HG02588 (cell line): Measurements from ENCODE around the gene GPSM3.
"Not testable (repeated sequence)": the region's sequence is repeated elsewhere in the genome, so short reads cannot be mapped to it uniquely, and the experiment has no call there.

Experiments used
- ATAC-seq: cut with Tn5 transposase; IDR thresholded peaks from one replicate; pipeline ENCODE4 v1.9.1; 2021; ENCODE audit warnings: mild to moderate bottlenecking, moderate library complexity; ENCODE audit not compliant: unreplicated experiment

The GPSM3 gene

DNA sequence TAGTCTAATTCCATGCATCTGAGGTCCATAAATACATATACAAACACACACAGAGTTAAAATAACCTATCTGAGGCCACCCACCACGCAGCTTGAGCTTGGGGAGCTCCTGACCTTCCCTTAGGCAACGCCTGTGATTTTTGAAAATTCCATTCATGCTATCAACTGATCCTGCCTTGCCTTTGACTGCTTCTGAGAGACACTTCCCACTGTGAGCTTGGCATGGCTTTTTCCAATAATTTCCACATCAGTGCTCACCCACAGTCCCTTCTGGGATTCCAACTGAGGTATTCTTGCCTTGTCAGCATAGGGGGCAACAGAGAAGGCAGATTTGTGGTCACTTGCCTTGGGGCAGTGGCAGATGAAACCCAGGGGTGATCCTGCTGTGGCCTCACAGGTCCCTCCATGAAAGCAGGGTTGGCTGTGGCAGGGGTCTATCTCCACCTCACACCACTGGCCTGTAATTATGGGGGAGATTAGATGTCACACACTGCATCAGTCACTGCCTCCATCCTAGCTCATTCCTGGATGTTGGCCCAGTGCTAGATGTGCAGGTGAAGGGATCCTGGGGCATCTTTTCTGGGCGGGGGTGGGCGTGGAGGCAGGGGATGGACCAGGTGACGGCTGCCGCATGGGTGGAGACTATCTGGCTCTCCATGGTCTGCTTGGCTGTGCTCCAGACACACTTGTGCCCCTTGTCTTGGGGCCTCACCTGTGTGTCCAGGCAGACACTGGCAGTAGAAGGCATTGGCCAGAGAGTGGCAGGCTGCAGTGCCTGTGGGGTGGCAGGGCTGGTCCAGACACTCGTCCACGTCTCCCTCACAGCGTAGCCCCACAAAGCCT, 11.2 kb upstream of the GPSM3 start:
- ATAC-seq = no peak

DNA sequence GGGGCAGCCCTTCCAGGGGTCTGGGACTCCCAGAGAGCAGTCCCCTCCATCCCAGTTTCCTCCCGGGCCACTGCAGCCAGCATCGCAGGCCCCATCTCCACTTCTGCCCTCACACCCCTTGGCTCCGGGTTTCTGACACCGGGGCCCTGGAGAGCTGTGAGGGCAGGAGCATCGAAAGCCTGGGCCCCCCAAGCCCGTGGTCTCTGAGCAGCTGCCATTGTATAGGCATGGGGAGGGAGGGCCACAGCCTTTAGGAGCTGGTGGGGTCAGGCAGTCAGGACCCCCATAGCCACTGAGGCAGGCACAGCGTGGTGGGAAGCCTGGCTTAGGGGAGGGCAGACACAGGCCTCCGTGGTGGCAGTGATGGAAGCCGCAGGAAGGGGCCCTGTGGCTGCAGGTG, 9.7 kb upstream of the GPSM3 start:
- no peak for ATAC-seq

DNA sequence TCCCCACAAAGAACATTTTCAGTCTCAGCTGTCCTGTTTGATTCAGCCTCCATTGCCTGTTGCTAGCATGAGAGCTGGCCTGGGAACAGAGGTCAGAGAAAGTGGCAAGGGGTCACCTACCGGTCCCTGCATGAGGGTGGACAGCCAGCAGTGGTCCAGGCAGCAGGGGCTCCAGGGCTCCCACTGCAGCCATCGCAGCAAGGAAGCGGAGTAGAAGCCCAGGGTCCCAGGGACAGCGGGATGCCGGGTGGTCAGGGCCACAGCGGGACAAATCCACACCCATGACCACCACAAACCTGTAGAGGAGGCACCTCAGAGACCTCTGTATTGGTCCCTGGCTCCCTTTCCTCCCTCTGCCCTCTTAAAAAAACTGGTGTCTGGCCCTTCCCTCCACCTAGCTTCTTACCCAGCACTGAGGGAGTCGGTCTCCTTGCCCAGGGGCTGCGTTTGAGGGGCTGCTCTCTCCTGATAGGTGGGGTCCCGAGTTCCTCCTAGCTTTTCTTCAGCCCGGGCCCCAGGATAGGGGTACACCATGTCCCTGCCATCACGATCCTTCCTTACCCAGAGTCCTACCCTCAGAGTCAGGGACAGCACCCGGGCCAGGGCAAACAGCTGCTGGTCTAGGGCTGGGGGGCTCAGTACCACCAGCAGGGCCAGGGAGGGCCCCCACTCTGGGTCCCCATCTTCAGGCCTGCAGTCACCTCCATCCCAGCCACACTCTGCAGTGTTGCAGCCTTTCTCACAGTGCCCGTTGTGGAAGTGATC, 8.4 kb upstream of the GPSM3 start:
- no peak for ATAC-seq

DNA sequence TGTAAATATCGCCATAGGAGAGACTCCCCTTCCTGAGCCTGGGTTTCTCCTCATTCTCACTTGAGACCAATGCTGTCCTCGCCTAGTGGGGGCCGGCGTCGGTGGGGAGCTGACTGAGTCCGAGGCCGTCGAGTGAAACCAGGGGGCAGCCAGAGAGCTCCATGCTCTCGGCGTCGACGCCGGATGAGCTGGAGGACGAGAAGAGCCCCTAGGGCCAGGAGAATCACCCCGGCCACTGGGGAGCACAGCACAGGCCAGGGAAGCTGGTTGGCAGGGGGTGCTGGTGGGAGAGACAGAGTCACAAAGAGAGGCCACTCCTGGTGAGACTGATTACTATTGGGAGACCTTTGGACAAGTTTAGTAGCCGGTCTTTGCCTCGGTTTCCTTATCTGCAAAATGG, 6.4 kb upstream of the GPSM3 start:
- ATAC-seq = no peak

DNA sequence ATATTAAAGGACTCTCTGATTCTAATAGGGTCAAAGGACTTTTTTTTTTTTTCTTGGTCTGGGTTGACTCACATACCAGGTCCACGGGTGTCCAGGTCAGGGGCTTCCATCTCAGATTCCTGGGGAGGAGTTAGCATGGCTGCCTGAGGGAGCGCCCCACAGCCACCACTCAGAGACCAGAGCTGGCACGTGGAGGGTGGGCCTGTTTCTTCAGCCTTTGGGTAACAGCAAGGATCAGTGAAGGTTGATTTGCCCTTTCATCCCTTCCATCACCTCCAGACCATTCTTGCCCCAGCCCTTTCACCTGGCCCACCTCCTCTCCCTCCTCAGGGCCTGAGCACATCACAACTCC, 5.9 kb upstream of the GPSM3 start:
- ATAC-seq = no peak

DNA sequence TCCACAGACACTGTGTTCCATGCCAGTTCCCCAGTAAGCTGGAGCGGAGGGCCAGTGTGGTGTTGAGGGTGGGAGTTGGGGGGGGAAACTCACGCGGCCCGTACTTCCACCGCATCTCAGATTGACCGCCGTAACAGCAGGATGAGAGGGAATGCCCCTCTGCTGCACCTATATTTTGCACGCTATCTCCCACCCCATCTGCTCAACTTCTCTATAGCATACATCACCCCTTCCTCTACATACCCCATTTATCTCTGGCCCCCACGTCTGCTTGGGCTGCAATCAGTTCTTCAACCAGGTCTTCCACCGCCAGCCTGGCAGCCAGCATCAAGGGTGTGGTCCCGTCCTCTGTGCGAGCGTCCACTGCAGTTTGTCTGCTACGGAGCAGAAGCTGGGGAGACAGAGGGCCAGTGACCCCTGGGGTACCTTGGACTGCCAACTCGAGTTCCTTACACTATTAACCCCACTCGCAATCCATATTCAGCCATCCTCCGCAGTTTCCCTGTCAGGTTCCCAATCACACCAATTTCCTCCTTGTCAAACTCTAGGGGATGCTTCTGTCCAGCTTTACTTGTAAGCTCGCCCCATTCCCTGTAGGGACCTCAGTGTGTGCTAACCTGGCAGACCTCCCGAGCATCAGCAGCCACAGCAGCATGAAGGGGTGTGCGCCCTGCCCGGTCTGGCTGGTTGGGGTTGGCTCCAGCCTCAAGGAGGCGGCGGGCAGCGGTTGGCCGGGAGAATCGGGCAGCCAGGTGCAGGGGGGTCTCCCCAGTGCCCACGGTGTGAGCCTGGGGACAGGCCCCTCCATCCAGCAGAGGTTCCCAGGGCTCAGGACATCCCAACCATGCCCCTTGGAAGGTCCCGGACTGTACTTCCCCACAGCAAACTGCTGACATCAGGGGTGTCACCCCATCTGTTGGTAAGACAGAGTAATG, 4.5 kb upstream of the GPSM3 start:
- no peak for ATAC-seq

DNA sequence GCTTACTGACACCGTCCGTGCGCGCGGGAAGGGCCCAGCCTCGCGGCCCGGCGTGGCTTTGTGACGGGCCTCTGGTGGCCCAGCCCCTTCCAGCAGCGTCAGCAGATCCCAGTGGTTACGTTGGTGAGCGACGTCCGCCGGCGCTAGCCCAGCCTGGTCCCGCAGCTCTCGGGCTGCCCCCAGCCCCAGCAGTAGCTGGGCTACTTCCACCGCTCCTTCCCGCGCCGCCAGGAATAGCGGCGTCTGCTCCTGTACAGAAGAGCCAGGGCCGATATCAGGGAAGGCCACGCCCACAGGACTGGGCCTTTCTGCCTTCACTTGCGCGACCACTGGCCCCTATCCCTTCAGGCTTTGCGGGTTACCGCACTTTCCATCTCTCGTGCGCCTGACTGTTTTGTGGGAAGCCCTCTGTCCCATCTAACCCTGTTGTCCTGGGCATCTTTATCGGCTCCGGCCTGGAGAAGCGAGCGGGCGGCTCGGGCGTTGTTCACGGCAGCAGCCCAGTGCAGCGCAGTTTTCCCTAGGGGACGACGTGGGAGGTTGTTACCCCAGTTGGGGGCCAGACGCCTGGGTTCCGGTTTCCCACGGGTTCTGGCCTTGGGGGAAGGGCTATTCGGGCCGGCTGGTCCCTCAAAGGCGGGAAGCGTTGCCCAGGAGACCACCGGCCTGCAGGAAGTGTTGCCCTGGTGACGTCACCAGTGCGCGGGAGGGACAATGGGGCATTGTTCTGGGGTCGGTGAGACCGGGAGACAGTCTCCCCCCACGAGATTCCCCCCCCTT, 3.6 kb upstream of the GPSM3 start:
- ATAC-seq = peak; percentile 72

DNA sequence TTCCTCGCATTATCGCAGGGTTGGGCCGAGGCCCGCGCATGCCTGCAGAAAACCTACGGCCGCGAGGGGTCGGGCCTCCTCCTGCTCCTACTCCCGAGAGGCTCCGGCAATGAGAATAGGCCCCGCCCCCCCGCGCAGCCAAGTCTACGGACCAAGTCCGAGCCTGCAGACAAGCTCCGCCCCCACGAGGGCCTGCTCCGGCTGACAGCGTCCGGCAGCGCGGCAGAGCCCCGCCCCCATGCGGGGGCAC, 3.1 kb upstream of the GPSM3 start:
- ATAC-seq = peak; percentile 75

DNA sequence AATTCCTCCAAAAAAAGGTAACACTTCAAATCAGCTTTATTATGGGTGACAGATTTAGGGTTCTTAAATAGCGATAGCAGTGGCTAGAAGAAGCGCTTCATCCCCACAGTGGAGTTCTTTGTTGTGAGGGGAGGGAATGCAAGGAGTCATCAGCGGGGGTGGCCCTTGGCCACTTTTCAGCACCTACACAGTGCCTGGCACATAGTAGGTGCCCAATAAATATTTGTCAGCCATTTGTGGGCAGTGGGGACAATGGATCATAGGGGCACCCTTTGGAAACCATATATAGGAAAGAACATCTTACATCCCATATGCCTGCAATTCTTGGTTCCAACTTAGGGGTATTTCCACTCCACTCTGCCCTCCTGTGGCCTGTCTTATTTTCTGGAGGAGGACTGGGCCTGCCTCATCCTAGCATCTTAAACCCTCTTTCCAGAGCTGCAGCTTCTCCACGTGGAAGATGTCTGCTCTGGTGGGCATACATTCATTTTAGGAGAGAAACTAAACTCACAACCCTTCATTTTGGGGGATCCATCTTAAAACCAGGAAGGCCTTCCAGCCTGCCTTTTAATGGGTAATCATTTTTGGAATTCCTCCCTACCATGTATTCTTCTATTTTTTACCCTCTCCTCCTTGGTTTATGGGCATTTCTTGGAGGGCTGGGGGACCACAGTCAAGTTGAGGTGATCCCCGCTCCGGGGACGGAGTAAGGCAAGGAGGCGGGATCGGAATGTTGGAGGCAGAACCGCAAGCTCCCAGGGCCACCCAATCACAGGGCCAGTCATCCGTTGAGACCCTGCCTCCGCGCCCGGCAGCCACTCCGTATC, 2.6 kb upstream of the GPSM3 start:
- ATAC-seq = no peak

DNA sequence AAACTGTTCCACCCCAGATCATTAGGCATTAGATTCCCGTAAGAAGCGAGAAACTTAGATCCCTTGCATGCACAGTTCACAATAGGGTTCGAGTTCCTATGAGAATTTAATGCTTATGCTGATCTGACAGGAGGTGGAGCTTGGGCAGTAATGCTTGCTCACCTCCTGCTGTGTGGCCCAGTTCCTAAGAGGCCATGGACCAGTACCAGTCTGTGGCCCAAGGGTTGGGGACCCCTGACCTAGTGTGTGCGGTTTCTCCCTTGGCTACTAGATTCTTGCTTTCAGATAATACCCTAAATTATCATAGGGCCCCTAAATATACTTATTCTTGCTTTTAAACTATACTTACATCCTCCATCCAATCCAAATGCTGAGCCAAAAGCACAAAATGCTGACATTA, 1.9 kb upstream of the GPSM3 start:
- ATAC-seq = no peak

DNA sequence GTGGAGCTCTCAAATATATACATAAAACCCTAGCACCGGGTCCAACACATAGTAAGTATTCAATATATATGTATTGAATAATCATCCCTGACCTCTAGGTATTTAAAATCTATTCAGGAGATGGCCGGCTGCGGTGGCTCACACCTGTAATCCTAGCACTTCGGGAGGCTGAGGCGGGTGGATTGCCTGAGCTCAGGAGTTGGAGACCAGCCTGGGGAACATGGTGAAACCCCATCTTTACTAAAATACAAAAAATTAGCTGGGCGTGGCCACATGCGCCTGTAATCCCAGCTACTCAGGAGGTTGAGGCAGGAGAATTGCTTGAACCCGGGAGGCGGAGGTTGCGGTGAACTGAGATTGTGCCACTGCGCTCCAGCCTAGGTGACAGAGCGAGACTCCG, 653 bp upstream of the GPSM3 start:
- not testable (repeated sequence) for ATAC-seq

DNA sequence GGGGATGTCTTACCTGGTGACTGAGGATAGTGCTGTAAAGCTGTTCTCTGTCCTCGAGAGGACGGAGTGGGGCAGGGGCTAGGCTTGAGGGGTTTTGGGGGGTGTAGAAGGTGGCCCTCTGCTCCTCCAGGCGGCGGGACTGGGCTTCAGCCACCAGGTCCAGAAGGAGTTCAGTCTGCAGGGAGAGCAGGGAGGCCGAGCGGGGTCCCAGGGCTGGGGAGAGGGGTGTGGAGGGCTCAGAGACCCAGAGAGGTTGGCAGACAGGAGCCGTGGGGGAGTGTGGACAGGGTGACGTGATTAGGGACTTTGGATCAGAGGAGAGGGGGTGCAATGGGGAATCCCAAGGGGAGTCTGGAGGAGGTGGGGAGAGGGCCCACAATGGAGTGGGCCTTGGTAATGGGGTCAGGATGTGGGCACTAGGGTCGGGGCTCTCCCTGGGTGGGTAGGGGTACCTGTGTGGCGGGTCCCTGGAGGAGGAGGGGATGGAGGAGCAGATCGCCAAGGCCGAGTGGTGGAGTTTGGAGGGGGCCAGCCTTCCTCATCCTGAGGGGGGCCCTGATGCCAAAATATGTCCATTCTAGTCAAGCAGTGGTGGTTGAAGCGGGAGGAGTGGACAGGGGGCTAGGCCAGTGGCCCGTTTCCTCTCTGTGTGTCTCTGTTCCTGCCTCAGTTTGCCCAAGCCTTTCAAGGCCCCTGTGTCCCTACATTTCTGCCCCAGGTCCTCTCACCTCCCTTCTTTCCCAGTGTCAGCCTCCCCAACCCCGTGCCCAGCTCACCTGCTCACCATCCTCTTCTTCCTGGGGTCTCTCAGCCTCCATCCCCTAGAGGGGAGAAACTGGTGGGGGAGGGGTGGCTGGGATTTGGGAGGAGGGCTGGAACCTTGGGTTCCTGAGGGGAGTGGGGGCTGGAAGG, 491 bp downstream of the GPSM3 start:
- ATAC-seq = no peak

DNA sequence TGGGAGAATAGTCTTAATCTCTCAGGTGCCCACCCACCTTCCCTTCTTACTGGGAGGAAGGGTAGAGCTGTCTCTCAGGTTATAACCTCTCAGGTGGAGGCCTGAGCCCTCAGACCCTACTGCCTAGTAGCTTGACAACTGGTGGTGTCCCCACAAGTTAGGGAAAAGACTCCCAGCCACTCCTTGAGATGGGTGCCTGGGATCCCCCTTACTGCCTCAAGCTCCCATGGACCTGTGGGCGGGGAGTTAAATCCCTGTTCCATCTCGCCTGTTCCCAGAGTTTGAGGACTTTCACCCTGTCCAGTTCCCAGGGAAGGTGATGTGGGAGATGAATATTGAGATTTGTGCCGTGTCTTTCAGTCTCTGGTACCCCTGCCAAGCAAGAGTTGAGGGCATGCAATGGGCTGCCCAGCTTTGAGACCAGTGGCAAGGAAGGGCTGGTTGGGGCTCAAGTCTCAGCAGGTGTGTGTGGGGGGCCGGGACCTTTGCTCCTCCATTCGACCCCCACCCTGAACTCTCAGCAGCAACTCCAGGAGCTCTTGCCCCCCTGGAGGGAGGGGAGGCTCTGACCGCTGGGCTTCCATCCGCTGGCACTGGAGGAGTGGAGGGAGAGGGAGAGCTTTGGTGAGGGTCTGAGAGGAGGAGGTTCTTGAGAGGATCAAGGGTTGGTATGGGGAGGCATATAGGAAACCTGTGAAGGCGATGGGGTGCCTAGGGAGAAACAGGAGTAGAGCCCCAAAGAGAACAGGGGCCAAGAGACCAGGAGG, 1.3 kb downstream of the GPSM3 start:
- no peak for ATAC-seq

DNA sequence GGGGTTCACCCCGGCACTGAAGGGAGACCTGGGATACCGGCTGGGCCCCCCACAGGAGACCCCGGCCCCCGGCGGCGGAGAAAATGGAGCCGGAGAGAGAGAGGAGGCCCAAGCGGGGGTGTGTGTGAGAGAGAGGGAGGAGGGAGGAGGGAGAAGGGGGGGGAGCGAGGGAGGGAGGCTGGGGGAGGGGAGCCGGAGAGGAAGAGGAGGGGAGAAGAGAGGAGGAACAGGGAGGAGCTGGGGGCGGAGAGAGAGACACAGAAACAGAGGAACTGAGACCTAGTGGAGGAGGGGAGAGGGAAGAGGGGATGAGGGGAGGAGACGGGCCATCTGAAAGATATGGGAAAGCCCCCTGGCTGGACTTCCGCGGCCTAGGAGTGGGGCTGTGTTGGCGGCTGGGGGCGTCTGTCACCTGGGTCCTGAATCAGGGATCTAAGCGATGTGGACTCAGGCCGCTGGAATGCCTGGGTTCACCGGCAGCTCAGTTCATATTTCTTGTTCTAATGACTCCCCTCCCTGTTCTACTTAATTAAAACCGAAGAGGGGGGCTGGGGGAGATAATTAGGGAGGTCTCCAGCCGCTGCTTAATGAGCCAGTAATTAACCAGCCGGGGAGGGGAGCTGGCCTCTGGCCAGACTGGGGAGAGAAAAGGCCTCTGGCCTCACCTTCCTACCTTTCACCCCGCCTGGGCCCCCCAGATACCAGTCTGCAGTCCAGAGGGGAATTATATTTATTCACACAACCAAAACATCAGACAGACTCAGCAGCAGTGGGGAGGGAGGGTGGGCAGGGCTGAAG, 2.2 kb downstream of the GPSM3 start, which contains the start of gene PBX2:
TSS of gene PBX2 (minus strand) at position 149 of the 798 bp plus-strand sequence. CDS start 287 bp downstream, outside the sequence.
- peak; percentile 51 for ATAC-seq

DNA sequence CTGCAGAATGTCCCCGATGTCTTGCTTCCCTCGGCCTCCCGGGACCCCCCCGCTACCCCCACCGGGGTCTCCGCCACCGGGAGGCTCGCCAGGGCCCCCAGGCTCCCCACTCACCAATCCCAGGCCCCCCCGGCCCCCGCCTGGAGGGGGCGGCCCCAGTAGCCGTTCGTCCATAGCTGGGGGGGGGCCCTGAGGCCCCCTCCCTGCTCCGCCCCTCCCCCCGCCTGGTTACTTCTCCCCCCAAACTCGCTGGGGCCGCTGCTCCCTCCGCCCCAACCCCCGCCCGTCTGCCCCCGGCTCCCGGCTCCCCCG, 2.7 kb downstream of the GPSM3 start:
- no peak for ATAC-seq

DNA sequence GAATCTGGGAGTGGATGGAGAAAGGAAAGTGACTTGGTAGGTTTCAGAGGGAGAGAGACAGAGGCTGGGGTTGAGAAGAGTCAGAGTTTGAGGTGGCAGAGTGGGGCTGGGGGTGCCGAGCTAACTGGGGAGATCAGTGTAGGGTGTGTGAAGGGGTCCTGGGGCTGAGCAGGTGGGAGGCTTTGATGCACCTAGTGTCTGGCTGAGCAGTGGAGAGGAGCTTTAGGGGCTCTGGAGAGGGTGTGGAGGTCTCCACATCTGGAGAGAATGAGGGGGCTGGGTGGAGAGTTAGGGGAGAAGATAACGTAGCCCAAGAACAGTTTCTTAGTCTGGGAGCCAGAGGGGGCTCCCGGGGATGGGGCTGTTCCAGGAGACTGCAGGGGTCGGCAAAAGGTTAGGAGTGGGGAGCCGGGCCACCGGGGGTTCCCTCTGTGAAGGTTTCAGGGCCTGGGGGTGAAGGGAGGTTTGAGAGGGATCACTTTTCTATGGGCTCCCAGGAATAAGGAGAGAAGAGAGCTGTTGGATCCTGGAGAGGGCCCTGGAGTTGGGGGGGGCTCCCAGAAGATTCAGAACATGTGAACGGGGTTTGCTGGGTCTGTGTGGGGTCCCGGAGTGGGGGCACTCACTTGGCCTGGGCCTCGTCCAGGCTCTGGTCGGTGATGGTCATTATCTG, 3.2 kb downstream of the GPSM3 start:
- ATAC-seq = no peak
